ENCODE results near the gene SLC27A6. TPM values are rescaled to one million over a fixed set of nuclear protein-coding genes. Genes with fewer than 3 reads are reported as not detected.

The SLC27A6 gene
- polyA plus RNA-seq, 1 experiment: 0.04 TPM

DNA sequence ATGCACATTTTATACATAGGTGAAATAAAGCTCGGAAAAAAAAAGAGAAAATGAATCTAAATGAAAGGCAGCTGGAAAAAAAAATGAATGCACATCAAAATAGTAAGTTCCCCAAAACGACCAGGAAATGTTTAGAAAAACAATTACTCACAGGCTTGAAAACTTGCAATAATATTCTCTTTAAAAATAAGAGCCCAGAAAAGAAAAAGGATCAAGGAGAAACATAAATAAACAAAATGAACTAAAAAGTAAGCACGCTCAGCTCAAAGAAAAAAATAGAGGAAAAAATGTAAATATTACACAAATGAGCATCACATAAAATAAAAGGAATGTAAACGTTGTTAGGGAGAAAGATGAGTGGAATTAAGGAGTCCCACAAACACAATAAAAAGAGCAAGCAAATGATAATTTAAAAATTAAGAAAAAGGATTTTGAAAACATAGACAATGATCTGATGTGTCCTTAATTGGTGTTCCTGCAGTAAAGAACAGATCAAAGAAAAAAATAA is 54.2 kb downstream of the SLC27A6 start:
- Histone ChIP-seq H3K27ac (ENCODE audit: low read depth, low read length) (no peak overlapping the region), H3K9me3 (ENCODE audit: control insufficient read depth, insufficient read depth, low read length) (no peaks in the 10 kb centered on the region), H3K4me3 (ENCODE audit: low read depth, low read length) (no peak overlapping the region), H3K27me3 (ENCODE audit: control insufficient read depth, insufficient read depth, low read length) (no peaks in the 10 kb centered on the region)
- TF ChIP-seq CTCF (IDR thresholded peaks at IDR 0.05; ENCODE audit: low read depth, low read length): no peak
- POLR2A ChIA-PET: interaction anchor here (0.7 kb wide), 1 partner anchor 75 kb away, joined by 3 read pairs; no protein-coding TSS in a partner anchor
- CTCF ChIA-PET: no interaction called here
- DNase-seq (ENCODE audit: low read depth, low spot score): no peak

GRCh38 chr5:129020683-129021082 is 55.4 kb downstream of the SLC27A6 start:
- DNase-seq (ENCODE audit: low read depth, low spot score): no peak
- no peak for TF ChIP-seq CTCF (IDR thresholded peaks at IDR 0.05; ENCODE audit: low read depth, low read length)
- no peaks in the 10 kb centered on the region for H3K9me3 ChIP-seq (ENCODE audit: control insufficient read depth, insufficient read depth, low read length)
- H3K4me3 ChIP-seq (ENCODE audit: low read depth, low read length): no peak overlapping the region
- H3K27ac ChIP-seq (ENCODE audit: low read depth, low read length): no peak overlapping the region
- POLR2A ChIA-PET: no interaction called here
- CTCF ChIA-PET: no interaction called here
- H3K27me3 ChIP-seq (ENCODE audit: control insufficient read depth, insufficient read depth, low read length): no peaks in the 10 kb centered on the region

DNA sequence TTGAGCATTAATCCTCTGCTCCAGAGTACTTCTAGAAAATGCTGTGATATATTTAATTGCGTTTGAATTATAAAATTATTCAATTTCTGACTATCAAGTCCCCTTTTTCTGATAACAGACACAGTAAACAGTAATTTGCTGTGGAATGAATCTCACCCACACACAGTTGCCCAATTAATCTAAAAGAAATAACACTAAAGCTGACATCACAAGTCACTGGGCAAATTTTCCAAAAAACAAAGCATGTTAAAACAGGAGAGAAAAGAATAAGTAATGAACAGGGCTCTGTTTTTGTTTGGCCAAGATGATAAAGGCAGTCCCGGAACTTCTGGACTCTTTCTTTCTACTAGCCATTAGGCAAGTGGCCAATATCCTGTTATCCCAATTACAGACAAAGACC is 56.5 kb downstream of the SLC27A6 start:
- CTCF ChIA-PET: no interaction called here
- no peak for TF ChIP-seq CTCF (IDR thresholded peaks at IDR 0.05; ENCODE audit: low read depth, low read length)

GRCh38 chr5:129022599-129022998 is 57.3 kb downstream of the SLC27A6 start:
- no peaks in the 10 kb centered on the region for H3K27me3 ChIP-seq (ENCODE audit: control insufficient read depth, insufficient read depth, low read length)
- no peak overlapping the region for H3K4me3 ChIP-seq (ENCODE audit: low read depth, low read length)
- POLR2A ChIA-PET: no interaction called here
- no peak for DNase-seq (ENCODE audit: low read depth, low spot score)
- TF ChIP-seq CTCF (IDR thresholded peaks at IDR 0.05; ENCODE audit: low read depth, low read length): no peak
- no peak overlapping the region for H3K27ac ChIP-seq (ENCODE audit: low read depth, low read length)
- CTCF ChIA-PET: no interaction called here
- H3K9me3 ChIP-seq (ENCODE audit: control insufficient read depth, insufficient read depth, low read length): no peaks in the 10 kb centered on the region

More for the DNA sequence above, 56.5 kb downstream of the SLC27A6 start:
- Histone ChIP-seq H3K27me3 (ENCODE audit: control insufficient read depth, insufficient read depth, low read length) (no peaks in the 10 kb centered on the region), H3K4me3 (ENCODE audit: low read depth, low read length) (no peak overlapping the region), H3K27ac (ENCODE audit: low read depth, low read length) (no peak overlapping the region), H3K9me3 (ENCODE audit: control insufficient read depth, insufficient read depth, low read length) (no peaks in the 10 kb centered on the region)
- POLR2A ChIA-PET: no interaction called here
- DNase-seq (ENCODE audit: low read depth, low spot score): no peak

DNA sequence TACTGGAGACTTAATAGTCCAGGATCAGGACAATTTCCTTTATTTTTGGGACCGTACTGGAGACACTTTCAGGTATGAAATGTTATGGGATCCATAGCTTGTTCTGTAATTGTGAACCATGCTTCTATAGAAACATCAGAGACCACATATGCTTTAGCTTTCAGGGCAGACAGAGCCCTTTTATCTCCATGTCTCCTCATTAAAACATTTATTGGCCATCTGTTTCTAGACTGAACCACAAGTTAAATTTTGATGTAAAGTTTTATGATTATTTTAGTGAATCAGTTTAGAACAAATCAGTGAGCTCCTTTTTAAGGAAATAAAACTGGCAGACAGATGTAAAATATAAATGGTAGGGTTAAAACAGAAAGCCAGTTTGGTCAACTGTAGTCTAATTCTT is 62.0 kb downstream of the SLC27A6 start:
- H3K27ac ChIP-seq (ENCODE audit: low read depth, low read length): no peak overlapping the region
- no peak overlapping the region for H3K4me3 ChIP-seq (ENCODE audit: low read depth, low read length)
- ChIA-PET POLR2A (no interaction called here), CTCF (no interaction called here)
- no peaks in the 10 kb centered on the region for H3K27me3 ChIP-seq (ENCODE audit: control insufficient read depth, insufficient read depth, low read length)
- TF ChIP-seq CTCF (IDR thresholded peaks at IDR 0.05; ENCODE audit: low read depth, low read length): no peak
- H3K9me3 ChIP-seq (ENCODE audit: control insufficient read depth, insufficient read depth, low read length): no peaks in the 10 kb centered on the region
- DNase-seq (ENCODE audit: low read depth, low spot score): no peak

Data from AG04450 (cell line).